Measurements from ENCODE around the gene PTPRN.

The PTPRN gene

GRCh38 chr2:219250049-219250781 is 59.0 kb downstream of the PTPRN start:
- no peaks in the 10 kb centered on the region for H3K27me3 ChIP-seq (ENCODE audit: insufficient read depth, low read length)
- peak overlapping the region; percentile 2 for H3K4me3 ChIP-seq (ENCODE audit: low read depth, low read length)
- peaks cover 52% of the 10 kb centered on the region for H3K4me1 ChIP-seq (ENCODE audit: control insufficient read depth, insufficient read depth, low read length, unreplicated experiment)
- H3K27ac ChIP-seq (ENCODE audit: low read depth, low read length): peak overlapping the region; percentile 88
- H2AFZ ChIP-seq (ENCODE audit: low read length, unreplicated experiment): no peak overlapping the region
- peaks cover 8% of the 10 kb centered on the region; the same call in 1 of the 2 replicates for H3K36me3 ChIP-seq (ENCODE audit: insufficient read depth, low read length)
- H3K79me2 ChIP-seq (ENCODE audit: control insufficient read depth, insufficient read depth, low read length, unreplicated experiment): peaks cover 43% of the 10 kb centered on the region

- H3K27ac ChIP-seq (ENCODE audit: low read depth, low read length): peak overlapping the region; percentile 88
- H3K4me1 ChIP-seq (ENCODE audit: control insufficient read depth, insufficient read depth, low read length, unreplicated experiment): peaks cover 55% of the 10 kb centered on the region
- no peak overlapping the region for H2AFZ ChIP-seq (ENCODE audit: low read length, unreplicated experiment)
- H3K79me2 ChIP-seq (ENCODE audit: control insufficient read depth, insufficient read depth, low read length, unreplicated experiment): peaks cover 48% of the 10 kb centered on the region
- peaks cover 8% of the 10 kb centered on the region; the same call in 1 of the 2 replicates for H3K36me3 ChIP-seq (ENCODE audit: insufficient read depth, low read length)
- peak overlapping the region; percentile 30 for H3K4me3 ChIP-seq (ENCODE audit: low read depth, low read length)
- no peaks in the 10 kb centered on the region for H3K27me3 ChIP-seq (ENCODE audit: insufficient read depth, low read length)
Measured at GRCh38 chr2:219249203-219249980, 59.8 kb downstream of the PTPRN start.

GRCh38 chr2:219248845-219249202 is 60.4 kb downstream of the PTPRN start:
- H3K27ac ChIP-seq (ENCODE audit: low read depth, low read length): peak overlapping the region; percentile 88
- no peaks in the 10 kb centered on the region for H3K27me3 ChIP-seq (ENCODE audit: insufficient read depth, low read length)
- H3K36me3 ChIP-seq (ENCODE audit: insufficient read depth, low read length): peaks cover 8% of the 10 kb centered on the region; the same call in 1 of the 2 replicates
- H3K4me1 ChIP-seq (ENCODE audit: control insufficient read depth, insufficient read depth, low read length, unreplicated experiment): peaks cover 59% of the 10 kb centered on the region
- peaks cover 48% of the 10 kb centered on the region for H3K79me2 ChIP-seq (ENCODE audit: control insufficient read depth, insufficient read depth, low read length, unreplicated experiment)
- H2AFZ ChIP-seq (ENCODE audit: low read length, unreplicated experiment): no peak overlapping the region
- H3K4me3 ChIP-seq (ENCODE audit: low read depth, low read length): peak overlapping the region; percentile 30

- Histone ChIP-seq H3K4me3 (ENCODE audit: low read depth, low read length) (no peak overlapping the region), H2AFZ (ENCODE audit: low read length, unreplicated experiment) (no peak overlapping the region), H3K36me3 (ENCODE audit: insufficient read depth, low read length) (peaks cover 8% of the 10 kb centered on the region; the same call in 1 of the 2 replicates), H3K27ac (ENCODE audit: low read depth, low read length) (peak overlapping the region; percentile 88; the same call in 1 of the 2 replicates), H3K27me3 (ENCODE audit: insufficient read depth, low read length) (no peaks in the 10 kb centered on the region), H3K79me2 (ENCODE audit: control insufficient read depth, insufficient read depth, low read length, unreplicated experiment) (peaks cover 47% of the 10 kb centered on the region), H3K4me1 (ENCODE audit: control insufficient read depth, insufficient read depth, low read length, unreplicated experiment) (peaks cover 59% of the 10 kb centered on the region)
Measured at GRCh38 chr2:219247678-219248642, 61.2 kb downstream of the PTPRN start.

DNA sequence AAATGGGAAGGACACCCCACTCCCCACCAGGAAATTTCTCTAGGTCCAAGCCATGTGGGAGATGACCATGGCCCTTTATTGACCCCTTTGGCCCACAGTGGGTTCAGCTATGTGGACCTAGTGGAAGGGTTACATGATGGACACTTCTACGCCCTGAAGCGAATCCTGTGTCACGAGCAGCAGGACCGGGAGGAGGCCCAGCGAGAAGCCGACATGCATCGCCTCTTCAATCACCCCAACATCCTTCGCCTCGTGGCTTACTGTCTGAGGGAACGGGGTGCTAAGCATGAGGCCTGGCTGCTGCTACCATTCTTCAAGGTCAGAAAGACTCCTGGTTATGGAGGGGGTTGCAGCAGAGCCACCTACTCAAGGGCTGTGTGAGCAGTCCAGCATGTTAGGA is 62.6 kb downstream of the PTPRN start:
- Histone ChIP-seq H3K36me3 (ENCODE audit: insufficient read depth, low read length) (peaks cover 8% of the 10 kb centered on the region; the same call in 1 of the 2 replicates), H3K27ac (ENCODE audit: low read depth, low read length) (peak overlapping the region; percentile 88; the same call in 1 of the 2 replicates), H2AFZ (ENCODE audit: low read length, unreplicated experiment) (no peak overlapping the region), H3K4me1 (ENCODE audit: control insufficient read depth, insufficient read depth, low read length, unreplicated experiment) (peaks cover 48% of the 10 kb centered on the region), H3K79me2 (ENCODE audit: control insufficient read depth, insufficient read depth, low read length, unreplicated experiment) (peaks cover 33% of the 10 kb centered on the region), H3K27me3 (ENCODE audit: insufficient read depth, low read length) (no peaks in the 10 kb centered on the region), H3K4me3 (ENCODE audit: low read depth, low read length) (peak overlapping the region; percentile 97)

GRCh38 chr2:219245899-219246230 is 63.3 kb downstream of the PTPRN start:
- H3K4me1 ChIP-seq (ENCODE audit: control insufficient read depth, insufficient read depth, low read length, unreplicated experiment): peaks cover 44% of the 10 kb centered on the region
- peaks cover 8% of the 10 kb centered on the region; the same call in 1 of the 2 replicates for H3K36me3 ChIP-seq (ENCODE audit: insufficient read depth, low read length)
- H2AFZ ChIP-seq (ENCODE audit: low read length, unreplicated experiment): peak overlapping the region; percentile 73
- H3K27me3 ChIP-seq (ENCODE audit: insufficient read depth, low read length): no peaks in the 10 kb centered on the region
- peak overlapping the region; percentile 97 for H3K4me3 ChIP-seq (ENCODE audit: low read depth, low read length)
- H3K27ac ChIP-seq (ENCODE audit: low read depth, low read length): peak overlapping the region; percentile 88
- peaks cover 29% of the 10 kb centered on the region for H3K79me2 ChIP-seq (ENCODE audit: control insufficient read depth, insufficient read depth, low read length, unreplicated experiment)

GRCh38 chr2:219245148-219245898 is 63.9 kb downstream of the PTPRN start, which contains the start of the genes GLB1L and STK16:
GLB1L (minus strand) TSS chr2:219245444; CDS start chr2:219243573, 1,871 bp downstream.
STK16 (plus strand) TSS chr2:219245479; CDS start chr2:219246000, 521 bp downstream.
- no peaks in the 10 kb centered on the region for H3K27me3 ChIP-seq (ENCODE audit: insufficient read depth, low read length)
- peaks cover 39% of the 10 kb centered on the region for H3K4me1 ChIP-seq (ENCODE audit: control insufficient read depth, insufficient read depth, low read length, unreplicated experiment)
- peak within 1 kb of the TSS; percentile 88 for H3K27ac ChIP-seq (ENCODE audit: low read depth, low read length)
- peaks cover 5% of the 10 kb centered on the region; the same call in 1 of the 2 replicates for H3K36me3 ChIP-seq (ENCODE audit: insufficient read depth, low read length)
- peak within 1 kb of the TSS; percentile 97 for H3K4me3 ChIP-seq (ENCODE audit: low read depth, low read length)
- peaks cover 29% of the 10 kb centered on the region for H3K79me2 ChIP-seq (ENCODE audit: control insufficient read depth, insufficient read depth, low read length, unreplicated experiment)
- H2AFZ ChIP-seq (ENCODE audit: low read length, unreplicated experiment): peak within 1 kb of the TSS; percentile 87

DNA sequence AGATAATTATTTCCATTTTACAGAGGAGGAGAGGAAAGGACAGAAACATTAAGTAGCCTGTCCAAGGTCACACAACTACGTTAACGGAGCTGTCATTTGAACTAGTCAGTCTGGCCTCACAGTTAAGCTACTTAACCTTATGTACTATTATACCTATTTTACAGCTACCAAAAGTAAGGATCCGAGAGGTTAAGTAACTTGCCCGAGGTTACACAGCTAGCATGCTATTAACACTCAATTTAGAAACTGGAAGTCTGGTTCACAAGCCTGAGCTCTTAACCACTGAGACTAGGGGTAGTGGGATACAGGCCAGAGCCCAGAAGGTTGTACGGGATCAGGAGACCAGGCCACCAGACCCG is 64.4 kb downstream of the PTPRN start:
- Histone ChIP-seq H3K4me3 (ENCODE audit: low read depth, low read length) (peak overlapping the region; percentile 97), H3K36me3 (ENCODE audit: insufficient read depth, low read length) (0 out of 2 replicates have a peak, but pooled peaks cover 4% of the 10 kb centered on the region), H3K4me1 (ENCODE audit: control insufficient read depth, insufficient read depth, low read length, unreplicated experiment) (peaks cover 34% of the 10 kb centered on the region), H2AFZ (ENCODE audit: low read length, unreplicated experiment) (peak overlapping the region; percentile 87), H3K79me2 (ENCODE audit: control insufficient read depth, insufficient read depth, low read length, unreplicated experiment) (peaks cover 29% of the 10 kb centered on the region), H3K27ac (ENCODE audit: low read depth, low read length) (peak overlapping the region; percentile 88), H3K27me3 (ENCODE audit: insufficient read depth, low read length) (no peaks in the 10 kb centered on the region)

DNA sequence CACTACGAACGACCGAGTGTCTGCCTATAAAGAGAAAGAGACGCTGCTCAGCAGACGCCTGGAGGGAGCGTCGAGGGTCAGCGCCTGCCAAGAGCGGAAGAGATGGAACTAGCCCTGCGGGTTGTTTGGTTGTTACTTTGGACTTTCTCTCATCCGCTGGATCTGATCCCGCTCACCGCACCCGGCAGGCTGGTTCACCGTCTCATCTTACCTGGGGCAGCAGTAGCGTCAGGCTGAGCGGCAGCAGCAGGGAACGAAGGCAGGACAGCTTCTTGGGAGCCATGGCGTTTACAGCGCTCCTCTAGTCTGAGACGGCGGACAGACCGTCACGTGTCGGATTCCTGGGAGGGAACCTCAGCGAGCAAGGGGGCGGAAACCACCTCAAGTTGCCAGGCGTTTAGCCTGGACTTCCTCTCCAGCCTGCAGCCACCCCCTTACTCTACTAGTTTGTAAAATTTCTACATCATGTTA is 65.9 kb downstream of the PTPRN start:
- Histone ChIP-seq H3K27ac (ENCODE audit: low read depth, low read length) (no peak overlapping the region), H3K79me2 (ENCODE audit: control insufficient read depth, insufficient read depth, low read length, unreplicated experiment) (peaks cover 29% of the 10 kb centered on the region), H2AFZ (ENCODE audit: low read length, unreplicated experiment) (peak overlapping the region; percentile 57), H3K36me3 (ENCODE audit: insufficient read depth, low read length) (0 out of 2 replicates have a peak, but pooled peaks cover 4% of the 10 kb centered on the region), H3K27me3 (ENCODE audit: insufficient read depth, low read length) (no peaks in the 10 kb centered on the region), H3K4me1 (ENCODE audit: control insufficient read depth, insufficient read depth, low read length, unreplicated experiment) (peaks cover 21% of the 10 kb centered on the region), H3K4me3 (ENCODE audit: low read depth, low read length) (peak overlapping the region; percentile 76)

Data from ACC112 (cell line).